NCI-H1048 (cell line): ENCODE measurements around the gene C16orf74.
A peak's percentile ranks its signal among the peaks of the same experiment; 100 is the strongest.

Source experiments
- DNase-seq: peaks from one replicate; lab custom pipeline; 2025; lab: John Stamatoyannopoulos, UW

The C16orf74 gene

GRCh38 chr16:85717393-85718152 lies 33.3 kb downstream of the C16orf74 start:
- DNase-seq = peak; percentile 14

- no peak for DNase-seq
Measured at GRCh38 chr16:85716680-85717038, 34.2 kb downstream of the C16orf74 start.

- no peak for DNase-seq
Measured at GRCh38 chr16:85716022-85716679, 34.7 kb downstream of the C16orf74 start.

- DNase-seq = no peak
Measured at GRCh38 chr16:85715169-85716021, 35.5 kb downstream of the C16orf74 start.

GRCh38 chr16:85712801-85713200 lies 38.1 kb downstream of the C16orf74 start:
- no peak for DNase-seq

- DNase-seq = no peak
Measured at GRCh38 chr16:85711982-85712587, 38.8 kb downstream of the C16orf74 start.

- no peak for DNase-seq
Measured at GRCh38 chr16:85710732-85711131, 40.2 kb downstream of the C16orf74 start.

- no peak for DNase-seq
Measured at GRCh38 chr16:85709766-85710585, 40.9 kb downstream of the C16orf74 start.

GRCh38 chr16:85708338-85708737 lies 42.6 kb downstream of the C16orf74 start:
- no peak for DNase-seq

GRCh38 chr16:85707528-85708095 lies 43.3 kb downstream of the C16orf74 start:
- no peak for DNase-seq

- DNase-seq = no peak
Measured at GRCh38 chr16:85706449-85707034, 44.4 kb downstream of the C16orf74 start.

GRCh38 chr16:85704900-85705846 lies 45.7 kb downstream of the C16orf74 start:
- no peak for DNase-seq

GRCh38 chr16:85704011-85704410 lies 46.9 kb downstream of the C16orf74 start:
- no peak for DNase-seq

- no peak for DNase-seq
Measured at GRCh38 chr16:85699628-85700027, 51.3 kb downstream of the C16orf74 start.

GRCh38 chr16:85698935-85699558 lies 51.8 kb downstream of the C16orf74 start:
- DNase-seq = no peak

- no peak for DNase-seq
Measured at GRCh38 chr16:85698459-85698891, 52.4 kb downstream of the C16orf74 start.

- DNase-seq = no peak
Measured at GRCh38 chr16:85697431-85697830, 53.5 kb downstream of the C16orf74 start.

GRCh38 chr16:85696781-85697180 lies 54.1 kb downstream of the C16orf74 start:
- DNase-seq = no peak
